Left kidney (tissue), 8 donors: Measurements from ENCODE around the gene ZC3HAV1L. TPM values are rescaled to one million over a fixed set of nuclear protein-coding genes. Genes with fewer than 3 reads are reported as not detected.
A peak's percentile ranks its signal among the peaks of the same experiment; 100 is the strongest.
"Not testable (repeated sequence)": the region's sequence is repeated elsewhere in the genome, so short reads cannot be mapped to it uniquely, and the experiment has no call there.

Source experiments
- DNase-seq: peaks from one replicate; pipeline ENCODE4 v3.0.0-alpha.2; 2013
- long read RNA-seq, 8 donors: transcript quantifications; one replicate each; lab custom pipeline, GENCODE V29; 2026
- polyA plus RNA-seq: library from polyadenylated mRNA; unstranded; fragments of 120-200 nt; gene quantifications from one replicate; pipeline ENCODE4 v1.2.1, GENCODE V29; 2013; ENCODE audit not compliant: insufficient read length

ZC3HAV1L gene, protein sequence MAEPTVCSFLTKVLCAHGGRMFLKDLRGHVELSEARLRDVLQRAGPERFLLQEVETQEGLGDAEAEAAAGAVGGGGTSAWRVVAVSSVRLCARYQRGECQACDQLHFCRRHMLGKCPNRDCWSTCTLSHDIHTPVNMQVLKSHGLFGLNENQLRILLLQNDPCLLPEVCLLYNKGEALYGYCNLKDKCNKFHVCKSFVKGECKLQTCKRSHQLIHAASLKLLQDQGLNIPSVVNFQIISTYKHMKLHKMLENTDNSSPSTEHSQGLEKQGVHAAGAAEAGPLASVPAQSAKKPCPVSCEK
- 29.3 TPM for polyA plus RNA-seq
- long read RNA-seq, donor 1, partial matches to known transcripts = 0 of 28 reads
- long read RNA-seq, donor 1, other reads (novel, unspliced or antisense) = 27 of 28 reads
- long read RNA-seq, donor 2, partial matches to known transcripts = 29 of 29 reads
- long read RNA-seq, donor 2, other reads (novel, unspliced or antisense) = 0 of 29 reads
- long read RNA-seq, donor 3, partial matches to known transcripts = 7 of 7 reads
- long read RNA-seq, donor 3, other reads (novel, unspliced or antisense) = 0 of 7 reads
- long read RNA-seq, donor 4 = 0 reads
- long read RNA-seq, donor 5 = 0 reads
- long read RNA-seq, donor 6, partial matches to known transcripts = 45 of 50 reads
- long read RNA-seq, donor 6, other reads (novel, unspliced or antisense) = 5 of 50 reads
- long read RNA-seq, donor 7, partial matches to known transcripts = 21 of 28 reads
- long read RNA-seq, donor 7, other reads (novel, unspliced or antisense) = 7 of 28 reads
- long read RNA-seq, donor 8 = 0 reads

DNA sequence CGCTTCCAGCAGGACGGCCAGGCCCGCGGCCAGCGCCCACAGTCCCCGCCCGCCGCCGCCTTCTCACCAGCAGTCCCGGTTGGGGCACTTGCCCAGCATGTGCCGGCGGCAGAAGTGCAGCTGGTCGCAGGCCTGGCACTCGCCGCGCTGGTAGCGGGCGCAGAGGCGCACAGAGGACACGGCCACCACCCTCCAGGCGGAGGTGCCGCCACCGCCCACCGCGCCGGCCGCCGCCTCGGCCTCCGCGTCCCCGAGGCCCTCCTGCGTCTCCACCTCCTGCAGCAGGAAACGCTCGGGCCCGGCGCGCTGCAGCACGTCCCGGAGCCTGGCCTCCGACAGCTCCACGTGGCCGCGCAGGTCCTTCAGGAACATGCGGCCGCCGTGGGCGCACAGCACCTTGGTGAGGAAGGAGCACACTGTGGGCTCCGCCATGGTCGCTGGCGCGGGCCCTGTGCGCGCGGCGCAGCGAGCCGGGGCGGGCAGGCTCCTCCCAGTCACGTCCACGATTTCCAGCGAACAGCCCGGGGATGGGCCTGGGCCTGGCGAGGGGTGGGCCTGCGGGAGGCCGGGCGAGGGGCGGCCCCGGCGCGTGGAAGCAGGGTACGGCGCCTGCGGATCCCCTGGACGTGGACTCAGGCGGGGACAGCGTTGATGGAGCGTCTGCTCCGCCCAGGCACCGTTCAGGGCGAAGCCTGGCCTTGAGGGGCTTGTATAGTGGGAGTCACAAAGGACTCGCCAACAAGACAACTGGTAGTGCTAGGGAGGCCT is at the start of gene ZC3HAV1L:
Gene ZC3HAV1L (minus strand): TSS at position 457 of the 768 bp plus-strand sequence. CDS start 25 bp downstream, at position 432.
- DNase-seq = peak; percentile 79

DNA sequence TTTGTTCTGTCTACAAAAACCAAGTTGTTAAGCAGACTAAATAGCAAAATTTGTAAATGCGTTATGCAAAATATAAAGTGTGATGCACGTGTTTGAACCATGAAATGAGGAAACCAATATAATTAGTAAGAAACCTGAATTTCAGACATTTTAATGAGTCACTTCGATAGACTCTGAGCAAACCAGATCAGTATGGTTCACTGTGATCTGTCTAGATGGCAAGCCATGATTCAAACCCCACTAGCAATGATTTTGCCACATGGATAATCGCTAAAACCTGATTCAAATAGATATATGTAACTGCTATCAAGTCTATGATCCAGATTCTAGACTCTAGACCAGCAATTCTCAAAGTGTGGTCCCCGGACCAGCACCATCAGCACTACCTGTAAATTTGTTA is 48.9 kb upstream of the ZC3HAV1L start:
- no peak for DNase-seq

DNA sequence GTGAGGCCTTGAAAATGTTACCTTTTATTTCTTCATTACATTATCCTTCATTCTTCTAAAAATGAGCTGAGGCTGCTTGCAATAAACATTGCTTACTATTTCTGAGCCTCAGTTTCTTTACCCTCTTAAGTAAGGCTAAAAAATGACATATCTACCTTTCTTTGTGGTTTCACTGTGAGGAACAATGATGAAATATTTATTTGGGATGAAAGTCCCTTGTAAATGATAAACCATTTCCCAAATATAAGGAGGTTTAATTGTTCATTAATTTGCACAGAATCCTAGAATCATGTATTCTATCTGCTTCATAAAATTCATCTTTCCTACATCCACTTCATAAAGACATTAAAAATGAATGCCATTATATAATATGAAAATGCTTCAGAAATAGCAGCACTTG is 45.7 kb upstream of the ZC3HAV1L start:
- DNase-seq = no peak

DNA sequence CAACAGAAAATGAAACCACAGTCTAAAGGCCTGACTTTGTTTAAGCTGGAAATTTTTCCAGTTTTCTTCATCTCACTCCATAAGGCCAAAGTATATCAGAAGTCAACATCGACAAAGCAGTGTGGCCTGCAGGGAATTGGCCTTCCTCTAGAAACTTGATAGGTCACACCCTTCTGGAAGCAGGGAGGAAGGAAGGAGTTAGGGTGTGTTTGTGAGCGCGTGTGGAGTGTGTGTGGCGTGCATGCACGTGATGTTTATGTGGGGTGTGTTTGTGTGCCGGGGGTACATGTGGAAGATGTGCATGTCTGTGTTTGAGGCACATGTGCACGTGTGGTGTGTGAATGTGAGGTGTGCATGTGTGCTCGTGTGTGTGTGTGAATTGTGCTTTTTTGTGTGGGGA is 45.1 kb upstream of the ZC3HAV1L start:
- DNase-seq = no peak

DNA sequence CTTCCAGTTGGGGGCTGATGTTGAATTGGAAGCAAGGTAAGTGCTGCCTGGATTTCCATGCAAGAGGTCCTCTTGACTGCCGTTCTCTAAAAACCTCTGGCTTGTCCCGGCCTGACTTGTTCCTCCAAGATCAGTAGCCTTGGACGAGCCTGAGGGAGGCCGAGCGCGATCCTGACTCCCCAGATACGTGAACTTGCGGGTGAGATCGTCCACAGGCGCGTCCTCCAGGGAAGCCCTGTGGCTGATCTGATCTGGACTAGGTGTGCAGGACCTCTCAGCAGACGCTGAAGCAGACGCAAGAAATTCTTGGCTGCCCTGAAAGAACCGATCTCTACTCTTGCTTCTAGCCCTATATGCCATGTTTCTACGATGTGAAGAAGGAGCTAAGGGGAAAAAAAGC is 44.0 kb upstream of the ZC3HAV1L start:
- DNase-seq = no peak

DNA sequence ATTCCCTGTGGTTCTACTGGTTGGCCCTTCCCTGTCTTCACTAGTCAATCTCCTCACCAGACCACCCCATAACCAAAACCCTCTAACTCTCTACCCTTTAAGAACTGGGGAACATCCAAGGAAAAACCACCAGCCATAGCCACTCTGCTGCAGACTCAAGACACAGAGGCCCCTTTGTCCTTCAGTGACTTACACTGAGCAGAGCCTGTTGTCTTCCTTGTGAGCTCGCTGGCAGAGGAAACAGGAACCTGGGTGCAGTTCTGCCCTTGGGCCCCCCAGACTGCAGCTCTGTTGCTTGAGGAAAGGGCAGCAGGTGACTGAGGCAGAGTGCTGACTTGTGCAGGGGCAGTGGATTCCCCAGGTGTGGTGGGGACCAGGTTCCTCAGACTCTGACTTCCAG is 43.1 kb upstream of the ZC3HAV1L start:
- no peak for DNase-seq

DNA sequence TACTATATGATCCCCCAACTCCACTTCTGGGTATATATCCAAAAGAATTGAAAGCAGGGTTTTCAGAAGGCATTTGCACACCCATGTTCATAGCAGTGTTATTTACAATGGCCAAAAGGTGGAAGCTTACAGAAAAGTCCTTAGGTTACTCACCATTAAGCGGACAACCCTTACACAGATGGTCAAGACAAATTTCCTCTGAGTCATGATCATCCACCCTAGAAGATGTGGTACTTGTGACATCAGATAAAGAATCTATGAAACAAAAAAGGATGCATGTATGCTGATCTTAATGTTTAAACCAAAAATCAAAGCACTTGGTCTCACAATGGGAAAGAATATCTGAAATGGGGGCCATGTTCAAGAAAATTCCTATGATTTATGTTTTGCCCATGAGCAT is 42.6 kb upstream of the ZC3HAV1L start:
- no peak for DNase-seq

DNA sequence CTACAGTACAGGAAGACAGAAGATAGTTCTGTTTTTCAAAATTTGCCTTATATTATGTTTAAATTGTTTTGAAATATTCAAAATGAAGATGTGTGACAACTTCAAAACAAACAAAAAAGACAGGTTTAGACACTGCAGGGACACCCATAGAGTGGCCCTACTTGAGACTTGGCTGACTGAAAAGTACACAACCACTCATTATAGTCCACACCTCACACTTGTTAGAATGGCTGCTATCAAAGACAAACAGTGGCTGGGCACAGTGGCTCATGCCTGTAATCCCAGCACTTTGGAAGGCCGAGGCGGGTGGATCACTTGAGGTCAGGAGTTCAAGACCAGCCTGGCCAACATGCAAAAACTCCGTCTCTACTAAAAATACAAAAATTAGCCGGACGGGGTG is 41.9 kb upstream of the ZC3HAV1L start:
- DNase-seq = not testable (repeated sequence)

DNA sequence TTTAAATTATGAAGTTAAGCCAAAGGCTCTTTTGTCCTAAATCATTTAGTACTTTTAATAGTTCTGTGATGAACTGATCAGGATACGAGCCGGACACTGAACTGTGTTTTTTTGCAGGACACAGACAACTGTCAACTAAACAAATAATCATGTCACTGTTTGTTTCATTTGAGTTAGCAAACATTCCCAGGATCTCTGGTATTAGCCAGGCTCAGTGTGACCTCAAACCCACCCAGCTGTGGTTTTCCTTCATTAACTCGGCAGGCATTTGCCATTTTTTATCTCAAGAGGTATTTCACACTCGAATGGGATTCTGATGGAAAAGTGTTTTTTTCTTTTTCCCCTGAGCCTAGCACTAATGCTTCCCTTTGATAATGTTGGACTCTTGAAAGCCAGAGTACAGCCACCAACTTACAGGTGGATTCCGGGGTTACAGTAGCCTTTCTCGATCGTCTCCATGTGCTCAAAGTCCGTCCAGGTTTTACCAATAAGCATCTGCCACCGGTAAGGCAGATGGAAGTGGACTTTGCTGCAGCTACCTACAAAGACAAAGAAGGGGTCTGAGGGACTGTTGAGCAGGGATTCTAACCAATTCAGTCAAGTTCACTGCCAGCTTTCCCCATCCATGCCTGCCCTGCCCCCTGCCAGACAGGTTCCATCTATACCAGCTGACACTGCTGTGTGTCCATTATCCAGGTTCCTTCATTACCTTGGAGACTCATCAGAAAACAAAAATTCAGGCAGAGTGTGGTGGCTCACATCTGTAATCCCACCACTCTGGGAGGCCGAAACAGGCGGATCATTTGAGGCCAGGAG is 40.2 kb upstream of the ZC3HAV1L start:
- DNase-seq = no peak

DNA sequence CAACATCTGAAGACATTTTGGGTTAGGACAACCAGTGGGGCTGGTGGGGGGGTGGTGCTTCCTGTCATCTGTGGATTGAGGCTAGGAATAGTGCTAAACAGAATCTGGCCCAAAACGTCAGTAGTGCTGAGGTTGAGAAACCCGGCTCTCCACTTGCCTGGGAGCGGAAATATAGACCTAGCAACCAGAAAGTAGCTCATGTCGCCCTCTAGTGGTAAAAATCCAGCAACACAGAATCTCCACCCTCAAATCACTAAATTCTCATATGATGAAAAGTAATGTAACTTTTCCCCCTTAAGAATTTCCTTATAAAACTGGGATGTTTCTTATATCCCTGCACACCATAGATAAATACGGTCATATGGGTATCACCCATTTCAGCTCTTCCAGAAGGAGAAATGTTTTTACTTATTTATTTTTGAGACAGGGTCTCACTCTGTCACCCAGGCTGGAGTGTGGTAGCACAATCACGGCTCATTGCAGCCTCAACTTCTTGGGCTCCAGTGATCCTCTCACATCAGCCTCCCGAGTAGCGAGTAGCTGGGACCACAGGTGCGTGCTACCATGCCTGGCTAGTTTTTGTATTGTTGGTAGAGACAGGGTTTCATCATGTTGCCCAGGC is 39.3 kb upstream of the ZC3HAV1L start:
- DNase-seq = peak; percentile 75

DNA sequence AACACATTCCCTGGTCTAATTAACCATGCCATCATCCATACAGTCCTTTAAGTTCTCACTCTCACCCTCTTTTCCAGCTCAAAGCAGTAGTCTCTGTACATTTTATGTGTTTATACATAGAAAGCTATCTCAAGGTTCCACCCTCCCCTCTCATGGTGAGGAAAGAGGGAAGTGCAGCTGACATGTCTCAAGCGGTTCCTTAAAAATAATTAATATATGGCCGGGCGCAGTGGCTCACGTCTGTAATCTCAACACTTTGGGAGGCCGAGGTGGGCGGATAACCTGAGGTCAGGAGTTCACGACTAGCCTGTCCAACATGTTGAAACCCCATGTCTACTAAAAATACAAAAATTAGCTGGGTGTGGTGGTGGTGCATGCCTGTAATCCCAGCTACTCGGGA is 37.0 kb upstream of the ZC3HAV1L start:
- no peak for DNase-seq

DNA sequence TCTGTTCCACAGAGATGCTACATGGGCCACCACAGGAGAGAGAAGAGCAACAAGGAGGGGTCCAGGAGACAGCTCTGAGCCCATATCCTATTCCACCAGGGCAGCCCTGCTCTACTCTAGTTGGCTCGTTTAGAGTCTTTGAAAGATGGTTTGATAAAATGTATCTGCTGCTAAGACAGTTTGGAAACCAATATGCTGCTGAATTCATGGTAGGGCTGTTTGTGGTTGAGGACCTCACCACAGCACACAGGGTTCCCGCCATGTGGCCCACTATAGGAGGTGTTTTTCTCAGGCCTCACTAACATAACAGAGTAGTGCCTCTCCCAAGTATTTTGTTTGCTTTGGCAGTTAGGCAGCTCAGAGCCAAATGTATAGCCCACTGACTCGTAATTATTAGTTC is 35.8 kb upstream of the ZC3HAV1L start:
- no peak for DNase-seq

DNA sequence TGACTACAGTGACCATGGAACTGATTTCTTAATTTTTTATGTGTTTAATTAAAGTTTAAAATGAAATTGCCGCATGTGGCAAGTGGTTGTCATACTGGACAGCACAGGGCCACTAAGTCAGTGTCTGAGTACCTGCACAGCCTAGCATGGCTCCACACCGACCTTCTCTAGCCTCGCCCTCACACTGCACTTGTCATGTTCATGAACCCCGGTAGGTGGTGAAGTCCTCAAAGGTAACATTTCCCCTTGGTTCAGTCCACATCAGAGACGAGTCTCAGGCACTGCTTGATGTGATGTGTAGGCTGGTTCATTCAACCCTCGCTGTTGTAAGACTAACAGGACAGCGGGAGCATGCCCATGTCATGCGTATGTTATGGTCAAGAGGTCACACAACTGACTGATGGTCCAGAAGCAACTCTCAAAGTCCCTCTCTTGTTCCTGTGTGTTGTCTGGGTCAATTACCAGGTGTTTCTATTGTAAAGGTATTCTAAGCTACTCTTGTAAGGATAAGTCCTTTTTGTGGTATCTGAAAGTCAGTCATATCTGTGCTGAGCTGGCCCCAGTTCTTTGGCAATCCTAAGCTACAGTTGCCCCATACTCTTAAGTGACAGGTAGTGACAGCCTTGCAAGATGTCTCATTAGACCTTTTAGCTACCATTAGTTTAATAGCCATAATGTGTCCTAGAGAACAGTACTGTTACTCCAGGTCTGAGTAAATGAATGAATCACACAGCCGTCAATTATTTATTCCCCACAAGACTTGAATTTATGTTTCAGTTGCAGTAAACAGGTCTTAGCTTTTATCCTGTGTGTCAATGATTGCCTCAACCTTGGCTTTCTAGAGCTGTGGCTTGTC is 32.9 kb upstream of the ZC3HAV1L start:
- DNase-seq = no peak

DNA sequence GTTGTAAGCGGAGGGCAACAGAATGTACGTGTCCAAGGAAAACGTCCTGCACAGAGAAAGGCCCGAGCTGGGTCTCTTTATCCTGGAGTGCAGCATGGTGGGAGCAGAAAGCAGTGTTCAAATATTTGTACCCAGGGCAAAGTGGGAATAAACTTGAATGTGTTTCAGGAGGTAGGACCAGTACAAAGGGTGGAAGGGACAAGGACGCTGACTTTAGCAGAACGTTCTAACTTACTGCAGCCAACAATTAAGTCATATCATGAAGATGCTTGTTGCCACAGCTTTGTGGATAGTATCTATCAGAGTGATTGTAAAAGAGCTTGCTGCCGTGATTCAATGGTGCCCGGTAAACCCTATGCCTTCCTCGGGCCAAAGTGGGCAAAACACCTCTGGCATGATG is 30.5 kb upstream of the ZC3HAV1L start:
- no peak for DNase-seq

DNA sequence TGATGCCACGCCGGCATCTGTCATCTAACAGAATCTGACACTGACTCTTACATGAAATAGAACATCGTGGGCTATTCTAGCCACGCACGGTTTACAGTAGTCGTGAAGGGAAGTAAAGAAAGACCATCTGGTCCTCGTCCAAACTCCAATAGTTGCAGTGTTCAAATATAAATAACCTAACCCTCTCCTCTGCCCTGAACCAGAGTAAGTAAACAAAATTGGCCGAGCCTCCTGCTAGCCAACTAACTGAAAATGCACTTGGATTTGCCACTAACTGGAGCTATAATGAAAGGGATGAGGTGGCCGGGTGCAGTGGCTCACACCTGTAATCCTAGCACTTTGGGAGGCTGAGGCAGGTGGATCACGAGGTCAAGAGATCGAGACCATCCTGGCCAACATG is 29.5 kb upstream of the ZC3HAV1L start:
- DNase-seq = no peak

DNA sequence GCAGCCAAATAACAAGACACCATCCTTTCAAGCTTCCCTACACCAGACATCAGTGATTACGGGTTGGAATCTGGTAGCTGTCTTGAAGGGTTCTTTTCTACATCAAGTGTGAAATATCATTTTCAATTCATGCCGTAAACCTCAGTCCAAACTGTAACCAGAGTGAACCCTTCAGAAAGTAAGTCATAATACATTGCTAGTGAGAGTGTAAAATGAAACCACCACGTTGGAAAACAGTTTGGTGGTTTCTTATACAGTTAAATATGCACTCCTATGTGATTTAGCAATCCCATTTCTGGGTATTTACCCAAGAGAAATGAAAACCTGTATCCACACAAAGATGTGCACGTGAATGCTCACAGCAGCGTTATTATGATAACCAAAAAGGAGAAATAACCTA is 25.6 kb upstream of the ZC3HAV1L start:
- DNase-seq = no peak

DNA sequence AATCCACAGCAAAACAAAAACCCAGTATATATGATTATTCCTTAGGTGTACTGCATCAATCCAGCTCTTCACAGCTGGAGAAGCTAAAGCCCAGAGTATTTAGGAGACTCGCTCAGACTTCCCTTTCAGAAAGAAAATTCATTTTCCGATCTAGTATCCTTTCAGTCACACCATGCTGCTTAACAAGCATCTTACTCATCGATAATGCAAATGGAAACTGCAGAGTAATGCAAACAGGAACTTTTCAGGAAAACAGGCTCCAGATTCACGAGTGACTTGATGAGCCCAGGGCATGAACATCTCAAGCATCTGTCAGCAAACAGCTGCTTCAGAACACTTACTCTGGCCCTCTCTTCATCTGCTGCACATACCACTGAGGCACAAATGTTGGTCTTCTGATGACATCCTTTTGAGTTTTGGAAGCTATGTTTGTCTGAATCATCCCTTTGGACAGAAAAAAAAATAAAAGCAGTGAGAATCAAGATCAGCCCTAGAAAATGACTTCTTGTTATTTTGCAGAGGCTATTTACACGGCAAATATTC is 24.9 kb upstream of the ZC3HAV1L start:
- DNase-seq = no peak

DNA sequence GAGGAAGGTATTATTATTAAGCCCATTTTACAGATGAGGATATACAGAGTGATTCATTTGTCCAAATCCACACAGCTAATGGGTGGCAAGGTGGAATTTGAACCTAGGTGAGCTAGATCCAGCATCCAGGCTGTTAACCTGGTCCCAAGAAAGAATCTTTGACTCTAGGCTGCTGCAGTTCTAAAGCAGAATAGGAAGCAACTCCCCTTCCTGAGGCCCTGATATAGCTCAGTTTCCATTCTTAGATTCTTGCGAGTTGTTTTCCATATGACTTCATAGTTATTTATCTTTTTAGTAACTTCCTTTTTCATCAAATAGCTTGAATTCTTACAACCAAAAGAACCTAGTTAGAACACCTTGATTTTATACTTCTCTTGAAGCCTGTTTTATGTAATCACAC is 24.1 kb upstream of the ZC3HAV1L start:
- DNase-seq = no peak

DNA sequence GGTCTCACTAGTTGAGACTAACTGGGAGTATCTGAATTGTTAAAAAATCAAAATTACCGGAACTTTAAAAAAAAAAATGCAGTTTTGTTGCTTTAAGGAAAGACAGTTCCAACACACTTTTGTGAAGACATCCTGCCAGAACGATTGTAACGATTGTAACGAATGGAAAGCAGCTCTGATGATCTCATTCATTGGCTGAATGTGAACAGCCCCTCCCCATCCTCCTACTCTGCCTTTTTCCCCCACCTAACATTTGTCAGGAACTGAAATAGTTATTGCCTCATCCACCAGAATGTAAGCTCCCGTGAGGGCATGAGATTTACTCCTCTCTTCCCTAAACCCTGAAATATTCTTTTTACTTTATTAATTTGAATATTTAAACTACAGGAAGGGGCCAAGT is 23.1 kb upstream of the ZC3HAV1L start:
- DNase-seq = no peak

DNA sequence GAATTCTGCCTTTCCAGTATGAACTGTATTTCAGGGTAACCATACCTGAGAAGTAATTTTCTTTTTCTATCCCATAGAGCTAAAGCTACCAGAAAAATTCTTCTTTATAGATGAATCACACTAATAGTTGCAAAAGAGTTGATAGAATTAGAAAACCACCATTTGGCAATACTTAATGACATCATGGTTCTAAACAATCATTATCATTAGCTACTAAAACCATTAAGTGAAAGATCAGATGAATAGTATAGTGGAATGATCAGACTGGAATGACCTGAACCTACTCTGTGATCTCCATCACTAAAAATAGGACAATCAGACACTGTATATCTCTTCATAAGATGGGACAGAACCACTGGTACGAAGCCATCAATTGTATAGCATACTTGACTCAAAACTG is 19.8 kb upstream of the ZC3HAV1L start:
- no peak for DNase-seq
